MM.1S (cell line): Measurements from ENCODE around the gene MYMK.
A peak's percentile ranks its signal among the peaks of the same experiment; 100 is the strongest.

Source experiments
- DNase-seq: peaks from one replicate; pipeline ENCODE4 v3.0.0-alpha.2; 2015
- H2AFZ ChIP-seq: fragments of 300-600 bp; sonication (generic); 2 replicates; pipeline ENCODE4 v1.6.0; 2016; ENCODE audit warnings: antibody characterized with exemption, low read length
- H3F3A ChIP-seq: fragments of 300-600 bp; sonication (generic); 2 replicates; pipeline ENCODE4 v1.6.1; 2016; ENCODE audit warnings: mild to moderate bottlenecking, antibody characterized with exemption, low read length, moderate library complexity, mixed read lengths; ENCODE audit not compliant: insufficient read depth
- H3K27ac ChIP-seq: fragments of 300-600 bp; sonication (generic); 2 replicates; pipeline ENCODE4 v1.5.1; 2016; ENCODE audit warnings: mild to moderate bottlenecking, low read length
- H3K27me3 ChIP-seq: fragments of 300-600 bp; sonication (generic); replicated peaks from 2 replicates; pipeline ENCODE4 v1.6.0; 2016; ENCODE audit warnings: low read length; ENCODE audit not compliant: insufficient read depth
- H3K36me3 ChIP-seq: fragments of 300-600 bp; sonication (generic); replicated peaks from 2 replicates; pipeline ENCODE4 v1.6.1; 2016; ENCODE audit warnings: mild to moderate bottlenecking, low read length, mixed read lengths; ENCODE audit not compliant: insufficient read depth
- H3K4me1 ChIP-seq: fragments of 300-600 bp; sonication (generic); 2 replicates; pipeline ENCODE4 v1.6.1; 2016; ENCODE audit warnings: low read length, mixed read lengths
- H3K4me2 ChIP-seq: fragments of 300-600 bp; sonication (generic); 2 replicates; pipeline ENCODE4 v1.6.0; 2016; ENCODE audit warnings: low read depth, low read length
- H3K4me3 ChIP-seq: fragments of 300-600 bp; sonication (generic); 2 replicates; pipeline ENCODE4 v1.5.1; 2016; ENCODE audit warnings: low read length, mixed read lengths
- H3K79me2 ChIP-seq: fragments of 300-600 bp; sonication (generic); 2 replicates; pipeline ENCODE4 v1.6.1; 2016; ENCODE audit warnings: mixed run types, low read length, mixed read lengths
- H3K9ac ChIP-seq: fragments of 300-600 bp; sonication (generic); 2 replicates; pipeline ENCODE4 v1.6.1; 2016; ENCODE audit warnings: low read length, mixed read lengths
- H3K9me2 ChIP-seq: fragments of 300-600 bp; sonication (generic); replicated peaks from 2 replicates; pipeline ENCODE4 v1.6.1; 2016; ENCODE audit warnings: mild to moderate bottlenecking, low read length, mixed read lengths; ENCODE audit not compliant: insufficient read depth
- H3K9me3 ChIP-seq: fragments of 300-600 bp; sonication (generic); replicated peaks from 2 replicates; pipeline ENCODE4 v1.6.1; 2016; ENCODE audit warnings: mild to moderate bottlenecking, low read length, mixed read lengths; ENCODE audit not compliant: insufficient read depth
- H4K20me1 ChIP-seq: fragments of 300-600 bp; sonication (generic); 2 replicates; pipeline ENCODE4 v1.6.1; 2016; ENCODE audit warnings: mild to moderate bottlenecking, low read length, moderate library complexity, mixed read lengths; ENCODE audit not compliant: insufficient read depth
- EZH2 ChIP-seq: fragments of 300-600 bp; sonication (generic); optimal IDR thresholded peaks from 2 replicates; pipeline ENCODE3; 2017; ENCODE audit warnings: low read depth, mild to moderate bottlenecking, antibody characterized with exemption, low read length, mixed read lengths
- EZH2phosphoT487 ChIP-seq: fragments of 300-600 bp; sonication (generic); IDR thresholded peaks from 2 replicates; pipeline ENCODE4 v1.6.1; 2018; ENCODE audit warnings: antibody characterized with exemption, low read length
- TF ChIP-seq, protein P1 (sequence below): fragments of 300-600 bp; sonication (generic); IDR thresholded peaks from 2 replicates; pipeline ENCODE4 v1.5.1; 2016; ENCODE audit warnings: antibody characterized with exemption, low read length, mixed read lengths

The MYMK gene

DNA sequence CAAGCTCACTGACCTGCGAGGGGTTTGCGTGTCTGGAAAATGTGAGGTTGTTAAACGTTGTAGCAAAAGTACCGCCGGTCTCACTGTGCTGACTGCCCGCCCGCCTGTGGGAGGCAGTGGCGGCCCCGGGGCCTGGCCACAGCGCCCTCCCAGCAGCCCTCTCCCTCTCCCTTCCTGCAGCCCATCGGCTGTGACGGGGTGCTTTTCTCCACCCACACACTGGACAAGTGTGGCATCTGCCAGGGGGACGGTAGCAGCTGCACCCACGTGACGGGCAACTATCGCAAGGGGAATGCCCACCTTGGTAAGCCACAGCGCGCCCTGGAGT, 15.9 kb upstream of the MYMK start:
- H3K36me3 ChIP-seq = no peaks in the 10 kb centered on the region
- peaks cover 100% of the 10 kb centered on the region for H3K27me3 ChIP-seq
- no peak overlapping the region for H3K4me3 ChIP-seq
- no peak for DNase-seq
- H3K9me3 ChIP-seq = no peaks in the 10 kb centered on the region
- no peak overlapping the region for H2AFZ ChIP-seq
- no peaks in the 10 kb centered on the region for H3K9me2 ChIP-seq
- H3K4me2 ChIP-seq = no peak overlapping the region
- H3K9ac ChIP-seq = no peak overlapping the region
- no peaks in the 10 kb centered on the region for H3F3A ChIP-seq
- no peaks in the 10 kb centered on the region for H3K79me2 ChIP-seq
- no peak for TF ChIP-seq EZH2
- no peak for TF ChIP-seq EZH2phosphoT487
- TF ChIP-seq, protein P1, sequence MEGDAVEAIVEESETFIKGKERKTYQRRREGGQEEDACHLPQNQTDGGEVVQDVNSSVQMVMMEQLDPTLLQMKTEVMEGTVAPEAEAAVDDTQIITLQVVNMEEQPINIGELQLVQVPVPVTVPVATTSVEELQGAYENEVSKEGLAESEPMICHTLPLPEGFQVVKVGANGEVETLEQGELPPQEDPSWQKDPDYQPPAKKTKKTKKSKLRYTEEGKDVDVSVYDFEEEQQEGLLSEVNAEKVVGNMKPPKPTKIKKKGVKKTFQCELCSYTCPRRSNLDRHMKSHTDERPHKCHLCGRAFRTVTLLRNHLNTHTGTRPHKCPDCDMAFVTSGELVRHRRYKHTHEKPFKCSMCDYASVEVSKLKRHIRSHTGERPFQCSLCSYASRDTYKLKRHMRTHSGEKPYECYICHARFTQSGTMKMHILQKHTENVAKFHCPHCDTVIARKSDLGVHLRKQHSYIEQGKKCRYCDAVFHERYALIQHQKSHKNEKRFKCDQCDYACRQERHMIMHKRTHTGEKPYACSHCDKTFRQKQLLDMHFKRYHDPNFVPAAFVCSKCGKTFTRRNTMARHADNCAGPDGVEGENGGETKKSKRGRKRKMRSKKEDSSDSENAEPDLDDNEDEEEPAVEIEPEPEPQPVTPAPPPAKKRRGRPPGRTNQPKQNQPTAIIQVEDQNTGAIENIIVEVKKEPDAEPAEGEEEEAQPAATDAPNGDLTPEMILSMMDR = peak; percentile 13
- no peaks in the 10 kb centered on the region for H3K4me1 ChIP-seq
- no peaks in the 10 kb centered on the region; the same call in 1 of the 2 replicates for H4K20me1 ChIP-seq
- no peak overlapping the region for H3K27ac ChIP-seq

GRCh38 chr9:133539991-133540697, 15.4 kb upstream of the MYMK start:
- Histone ChIP-seq H3K4me2 (no peak overlapping the region), H3F3A (no peaks in the 10 kb centered on the region), H3K4me1 (no peaks in the 10 kb centered on the region)

DNA sequence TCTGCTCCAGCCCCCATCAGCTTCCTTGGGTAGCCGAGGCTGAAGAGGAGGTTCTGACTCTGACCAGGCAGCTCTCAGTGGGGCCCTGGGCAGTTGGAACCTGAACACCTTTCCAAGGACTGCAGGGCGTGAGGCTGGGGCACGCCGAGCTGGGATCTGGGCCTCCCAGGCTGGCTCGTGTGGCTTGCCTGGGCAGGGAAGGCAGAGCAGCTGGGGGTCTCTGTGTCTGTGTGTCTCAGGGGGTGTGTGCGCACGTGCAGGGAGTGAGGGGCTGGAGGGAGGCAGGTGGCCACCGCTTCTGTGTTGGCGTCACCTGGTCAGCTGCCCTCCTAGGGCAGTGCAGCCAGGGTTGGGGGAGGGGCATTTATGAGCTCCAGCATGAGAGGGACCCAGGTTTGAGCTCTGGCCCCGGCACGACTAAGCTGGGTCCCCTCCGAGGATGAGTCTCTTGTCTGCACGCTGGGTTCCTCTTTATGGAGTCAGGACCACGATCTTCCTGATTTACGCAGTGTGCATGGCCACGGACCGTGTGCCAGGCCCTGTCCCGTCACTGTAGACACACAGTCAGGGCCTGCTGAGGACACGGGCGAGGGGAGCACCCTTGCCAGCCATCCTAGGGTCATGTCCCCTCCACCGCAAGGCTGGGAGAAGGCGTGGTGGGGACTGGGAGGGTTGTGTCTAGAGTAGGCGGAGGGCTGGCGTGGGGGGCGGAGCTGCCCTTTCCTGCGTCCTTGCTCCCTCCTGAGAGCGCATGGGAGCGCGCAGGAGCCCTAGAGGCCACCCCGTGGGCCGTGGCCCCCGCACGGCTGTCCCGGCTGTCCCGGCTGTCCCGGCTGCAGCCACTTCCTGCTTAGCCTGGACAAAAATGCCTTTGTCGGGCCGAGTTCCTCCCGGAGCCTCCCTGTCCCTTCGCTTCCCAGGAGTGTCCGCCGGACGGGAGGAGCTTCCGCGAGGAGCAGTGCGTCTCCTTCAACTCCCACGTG, 14.4 kb upstream of the MYMK start:
- Histone ChIP-seq H3K4me1 (no peaks in the 10 kb centered on the region), H3K9me2 (no peaks in the 10 kb centered on the region), H3K9me3 (no peaks in the 10 kb centered on the region), H2AFZ (no peak overlapping the region), H3K79me2 (no peaks in the 10 kb centered on the region), H3K36me3 (no peaks in the 10 kb centered on the region), H3K27ac (no peak overlapping the region), H3K9ac (no peak overlapping the region), H4K20me1 (no peaks in the 10 kb centered on the region; the same call in 1 of the 2 replicates), H3K4me3 (no peak overlapping the region), H3K4me2 (no peak overlapping the region), H3F3A (no peaks in the 10 kb centered on the region), H3K27me3 (peaks cover 98% of the 10 kb centered on the region)
- no peak for TF ChIP-seq EZH2phosphoT487
- no peak for TF ChIP-seq EZH2
- TF ChIP-seq, protein P1 = no peak
- no peak for DNase-seq

More at GRCh38 chr9:133539991-133540697, 15.4 kb upstream of the MYMK start:
- H3K79me2 ChIP-seq = no peaks in the 10 kb centered on the region
- H2AFZ ChIP-seq = no peak overlapping the region
- no peak overlapping the region for H3K9ac ChIP-seq
- H3K27ac ChIP-seq = no peak overlapping the region
- peaks cover 98% of the 10 kb centered on the region for H3K27me3 ChIP-seq
- H3K9me3 ChIP-seq = no peaks in the 10 kb centered on the region
- no peak overlapping the region for H3K4me3 ChIP-seq
- DNase-seq = no peak
- H3K9me2 ChIP-seq = no peaks in the 10 kb centered on the region
- TF ChIP-seq EZH2phosphoT487 = no peak
- TF ChIP-seq, protein P1 = no peak
- no peak for TF ChIP-seq EZH2
- H4K20me1 ChIP-seq = no peaks in the 10 kb centered on the region; the same call in 1 of the 2 replicates
- H3K36me3 ChIP-seq = no peaks in the 10 kb centered on the region
